Measurements from ENCODE around the gene AFF2. TPM values are rescaled to one million over a fixed set of nuclear protein-coding genes. Genes with fewer than 3 reads are reported as not detected.

Gene AFF2
- polyA plus RNA-seq, 1 of the 3 experiments (the other 2 are of a cell fraction), result not detected

GRCh38 chrX:148771440-148771839, 271.0 kb downstream of the AFF2 start:
- no peaks in the 10 kb centered on the region for H3K36me3 ChIP-seq (replicated peaks in 1 of 2; ENCODE audit: control insufficient read depth in 1 of 2, insufficient read depth in 2 of 2, low read length in 1 of 2)
- H2AFZ ChIP-seq (ENCODE audit: low read depth), result no peak overlapping the region
- H3K79me2 ChIP-seq (ENCODE audit: insufficient read depth), result no peaks in the 10 kb centered on the region
- H3K27ac ChIP-seq (ENCODE audit: low read depth in 2 of 2, low read length in 1 of 2), result no peak overlapping the region
- H3K4me3 ChIP-seq (ENCODE audit: low read depth in 2 of 2, low read length in 1 of 2), result no peak overlapping the region
- no peaks in the 10 kb centered on the region for H3K27me3 ChIP-seq (ENCODE audit: insufficient read depth)
- no peaks in the 10 kb centered on the region for H3K9me3 ChIP-seq
- ChIA-PET POLR2A (no interaction called here), CTCF (no interaction called here)
- no peak overlapping the region for H3K9ac ChIP-seq
- no peak for DNase-seq
- no peak for TF ChIP-seq SMC3 (IDR thresholded peaks at IDR 0.05; ENCODE audit: low read depth, low read length)
- no peak for TF ChIP-seq CHD2 (IDR thresholded peaks at IDR 0.05; ENCODE audit: low read length, partially characterized antibody)
- no peak for TF ChIP-seq CTCF (IDR thresholded peaks at IDR 0.05)
- TF ChIP-seq TCF12 (IDR thresholded peaks at IDR 0.05), result no peak
- TF ChIP-seq RCOR1 (IDR thresholded peaks at IDR 0.05; ENCODE audit: low read length), result no peak
- no peak for TF ChIP-seq NRF1 (IDR thresholded peaks at IDR 0.05; ENCODE audit: low read depth, low read length)
- TF ChIP-seq USF2 (IDR thresholded peaks at IDR 0.05; ENCODE audit: borderline replicate concordance, low read depth, low read length), result no peak
- no peak for TF ChIP-seq PBX3 (IDR thresholded peaks at IDR 0.05)
- TF ChIP-seq GABPA (IDR thresholded peaks at IDR 0.05; ENCODE audit: low read depth), result no peak
- TF ChIP-seq ELF1 (IDR thresholded peaks at IDR 0.05), result no peak
- TF ChIP-seq RXRA (IDR thresholded peaks at IDR 0.05; ENCODE audit: borderline replicate concordance, low read depth), result no peak
- no peak for TF ChIP-seq FOXM1 (IDR thresholded peaks at IDR 0.05; ENCODE audit: low read depth)
- TF ChIP-seq RAD21 (IDR thresholded peaks at IDR 0.05; ENCODE audit: low read length), result no peak
- TF ChIP-seq FOXJ3 (CRISPR knock-in tag; IDR thresholded peaks at IDR 0.05), result no peak
- no peak overlapping the region for H3K4me2 ChIP-seq
- no peaks in the 10 kb centered on the region for H3K4me1 ChIP-seq (ENCODE audit: control insufficient read depth in 1 of 2, insufficient read depth in 2 of 2, low read depth in 1 of 2, low read length in 1 of 2)
- no peaks in the 10 kb centered on the region for H3K9me2 ChIP-seq
- H3F3A ChIP-seq (replicated peaks; ENCODE audit: insufficient read depth), result no peaks in the 10 kb centered on the region
- no peaks in the 10 kb centered on the region for H4K20me1 ChIP-seq (ENCODE audit: insufficient read depth)

- no peak for DNase-seq
- ChIA-PET POLR2A (no interaction called here), CTCF (no interaction called here)
- H3K79me2 ChIP-seq (ENCODE audit: insufficient read depth), result no peaks in the 10 kb centered on the region
- under 1% methylated on average over 4 of the region's 4 CpGs for WGBS (ENCODE audit: low lambda C conversion rate)
- TF ChIP-seq TCF12 (IDR thresholded peaks at IDR 0.05) (no peak), EP300 (IDR thresholded peaks at IDR 0.05; ENCODE audit: borderline replicate concordance in 1 of 2, low read depth in 1 of 2, low read length in 1 of 2) (no peak), CTCF (IDR thresholded peaks at IDR 0.05) (no peak)
- H3F3A ChIP-seq (replicated peaks; ENCODE audit: insufficient read depth), result no peaks in the 10 kb centered on the region
- H3K4me3 ChIP-seq (ENCODE audit: low read depth in 2 of 2, low read length in 1 of 2), result no peak overlapping the region
- H3K27ac ChIP-seq (ENCODE audit: low read depth in 2 of 2, low read length in 1 of 2), result no peak overlapping the region
- no peaks in the 10 kb centered on the region for H3K9me3 ChIP-seq
- H2AFZ ChIP-seq (ENCODE audit: low read depth), result no peak overlapping the region
- H3K27me3 ChIP-seq (ENCODE audit: insufficient read depth), result no peaks in the 10 kb centered on the region
- H4K20me1 ChIP-seq (ENCODE audit: insufficient read depth), result no peaks in the 10 kb centered on the region
- no peaks in the 10 kb centered on the region for H3K9me2 ChIP-seq
- H3K9ac ChIP-seq, result no peak overlapping the region
- H3K4me2 ChIP-seq, result no peak overlapping the region
- no peaks in the 10 kb centered on the region for H3K4me1 ChIP-seq (ENCODE audit: control insufficient read depth in 1 of 2, insufficient read depth in 2 of 2, low read depth in 1 of 2, low read length in 1 of 2)
- H3K36me3 ChIP-seq (replicated peaks in 1 of 2; ENCODE audit: control insufficient read depth in 1 of 2, insufficient read depth in 2 of 2, low read length in 1 of 2), result no peaks in the 10 kb centered on the region
Observed at GRCh38 chrX:148774276-148774675, 273.9 kb downstream of the AFF2 start.

Data from SK-N-SH (cell line).